Subcutaneous adipose tissue (tissue), 4 donors: ENCODE results near the gene SARM1. TPM values are rescaled to one million over a fixed set of nuclear protein-coding genes. Genes with fewer than 3 reads are reported as not detected.

ENCODE experiments used
- total RNA-seq, 4 donors: library from RNA; depleted of rRNA; stranded (reverse); fragments of >200 nt; gene quantifications; one replicate each; pipeline ENCODE4 v1.1.0, GENCODE V29; 2016
- TF ChIP-seq, protein P1 (sequence below): fragments of 450-650 bp; IDR thresholded peaks from one replicate; pipeline ENCODE4 v1.5.1; 2016; ENCODE audit warnings: low read depth, mild to moderate bottlenecking, control low read depth, antibody characterized with exemption, moderate library complexity

The SARM1 gene
- total RNA-seq, 4 donors from 2014 or later = 3.8 to 7.7 (median 5.9) TPM

DNA sequence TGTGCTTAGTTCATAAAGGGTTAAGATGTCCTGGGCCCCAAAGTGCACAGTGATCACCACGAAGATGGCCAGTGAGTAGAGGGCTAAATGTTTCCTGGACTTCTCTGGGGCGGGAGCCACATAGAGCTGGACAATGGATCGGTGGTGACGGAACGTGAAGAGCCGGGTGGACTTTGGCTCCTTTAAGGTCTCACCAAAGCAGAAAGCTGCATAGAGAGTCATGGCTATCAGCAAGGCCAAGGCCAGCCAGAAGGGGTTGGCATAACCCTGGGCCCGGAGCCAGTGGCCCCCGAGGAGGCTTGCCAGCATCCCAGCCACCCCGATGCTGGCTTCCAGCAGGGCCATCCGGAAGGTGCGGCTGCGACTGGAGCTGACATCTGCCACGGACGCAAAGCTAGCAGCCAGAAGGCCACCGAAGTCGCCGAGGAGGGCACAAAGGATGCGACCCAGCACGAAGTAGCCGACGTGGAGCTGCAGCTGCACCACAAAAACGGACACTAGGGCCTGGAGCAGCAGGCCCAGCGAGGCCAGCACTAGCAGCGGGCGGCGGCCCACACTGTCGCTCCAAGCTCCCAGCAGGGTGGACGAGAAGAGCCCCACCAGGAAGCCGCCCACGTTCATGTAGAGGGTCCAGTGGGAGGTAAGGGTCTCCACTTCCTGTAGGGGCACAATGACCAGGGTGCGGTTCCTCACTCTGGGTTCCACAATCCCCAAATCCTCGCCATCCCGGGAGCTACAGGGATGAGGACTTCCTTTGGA, 33.5 kb downstream of the SARM1 start:
- TF ChIP-seq, protein P1, sequence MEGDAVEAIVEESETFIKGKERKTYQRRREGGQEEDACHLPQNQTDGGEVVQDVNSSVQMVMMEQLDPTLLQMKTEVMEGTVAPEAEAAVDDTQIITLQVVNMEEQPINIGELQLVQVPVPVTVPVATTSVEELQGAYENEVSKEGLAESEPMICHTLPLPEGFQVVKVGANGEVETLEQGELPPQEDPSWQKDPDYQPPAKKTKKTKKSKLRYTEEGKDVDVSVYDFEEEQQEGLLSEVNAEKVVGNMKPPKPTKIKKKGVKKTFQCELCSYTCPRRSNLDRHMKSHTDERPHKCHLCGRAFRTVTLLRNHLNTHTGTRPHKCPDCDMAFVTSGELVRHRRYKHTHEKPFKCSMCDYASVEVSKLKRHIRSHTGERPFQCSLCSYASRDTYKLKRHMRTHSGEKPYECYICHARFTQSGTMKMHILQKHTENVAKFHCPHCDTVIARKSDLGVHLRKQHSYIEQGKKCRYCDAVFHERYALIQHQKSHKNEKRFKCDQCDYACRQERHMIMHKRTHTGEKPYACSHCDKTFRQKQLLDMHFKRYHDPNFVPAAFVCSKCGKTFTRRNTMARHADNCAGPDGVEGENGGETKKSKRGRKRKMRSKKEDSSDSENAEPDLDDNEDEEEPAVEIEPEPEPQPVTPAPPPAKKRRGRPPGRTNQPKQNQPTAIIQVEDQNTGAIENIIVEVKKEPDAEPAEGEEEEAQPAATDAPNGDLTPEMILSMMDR = no peak

- TF ChIP-seq, protein P1 = no peak
Measured at GRCh38 chr17:28405632-28406472, 34.4 kb downstream of the SARM1 start, which contains the start of gene SLC46A1. SLC46A1 (minus strand) TSS chr17:28406212; CDS start chr17:28406114, 98 bp downstream.

DNA sequence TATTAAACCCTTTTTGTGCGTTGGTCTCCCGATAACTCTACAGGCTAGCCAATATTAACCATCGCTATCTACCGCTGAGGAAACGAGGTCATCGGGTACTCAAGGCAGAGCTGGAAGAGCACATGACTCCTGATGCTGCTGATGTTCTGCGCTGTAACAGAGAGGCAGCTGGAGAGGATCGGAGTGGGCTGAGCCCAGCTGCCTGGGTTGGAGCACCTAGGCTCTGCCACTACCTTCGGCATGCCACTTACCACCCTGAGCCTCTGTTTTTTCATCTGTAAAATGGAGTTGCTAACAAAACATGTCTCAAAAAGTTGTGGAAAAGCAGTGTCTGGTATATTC, 35.0 kb downstream of the SARM1 start:
- TF ChIP-seq, protein P1 = no peak

GRCh38 chr17:28407130-28407973, 35.9 kb downstream of the SARM1 start:
- TF ChIP-seq, protein P1 = no peak

DNA sequence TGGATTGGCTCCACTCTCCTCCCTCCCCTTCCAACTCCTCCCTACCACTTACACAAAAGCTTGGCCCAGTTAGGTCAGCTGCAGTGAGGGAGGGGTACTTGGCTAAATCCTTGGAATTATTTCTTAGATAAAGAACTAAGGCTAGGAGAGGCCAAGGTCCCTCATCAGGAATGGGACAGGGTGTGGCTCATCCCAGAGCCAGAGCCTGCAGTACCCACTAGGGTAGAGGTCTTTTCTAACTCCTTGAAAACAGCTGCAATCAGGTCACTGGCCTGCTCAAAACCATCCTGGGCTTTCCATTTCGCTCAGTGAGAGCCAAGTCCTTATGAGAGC, 36.4 kb downstream of the SARM1 start:
- TF ChIP-seq, protein P1 = no peak

DNA sequence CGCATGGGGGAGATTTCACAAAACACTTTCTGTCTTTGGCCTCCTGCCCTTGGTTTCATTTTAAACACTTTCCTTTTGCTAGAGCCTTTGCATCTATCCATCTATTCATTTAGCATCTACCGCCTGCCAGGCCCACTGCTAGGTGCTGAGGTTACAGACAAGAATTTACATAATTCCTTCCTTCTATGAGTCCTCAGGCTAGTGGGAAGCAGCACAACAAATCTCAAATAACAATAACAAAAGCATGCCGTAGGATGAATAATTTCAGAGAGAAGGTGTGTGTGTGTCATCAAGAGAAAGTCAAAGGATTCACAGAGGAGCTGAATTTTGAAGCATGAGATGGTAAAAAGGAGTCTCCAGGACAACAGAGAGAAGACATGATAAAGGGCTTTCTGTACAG, 40.6 kb downstream of the SARM1 start:
- TF ChIP-seq, protein P1 = no peak
